HEK293T (cell line): ENCODE results near the gene BET1.

Source experiments
- CTCF ChIA-PET: fragments of 350-600 bp; formaldehyde crosslinking; extraction: SDS; loops from one replicate; lab custom pipeline; 2021; ENCODE audit warnings: antibody characterized with exemption, inconsistent platforms; lab: Yijun Ruan, JAX
- POLR2A ChIA-PET: fragments of 350-600 bp; formaldehyde crosslinking; extraction: SDS; loops from one replicate; lab custom pipeline; 2020; ENCODE audit warnings: antibody characterized with exemption, inconsistent platforms; lab: Yijun Ruan, JAX
- DNase-seq: peaks from one replicate; pipeline ENCODE4 v3.0.0; 2012; ENCODE audit warnings: mixed read lengths; ENCODE audit errors: extremely low spot score
- ARNT ChIP-seq: fragments of 450-650 bp; IDR thresholded peaks from 2 replicates; pipeline ENCODE4 v1.6.1; 2017; ENCODE audit warnings: mild to moderate bottlenecking
- BHLHE40 ChIP-seq: fragments of 450-650 bp; IDR thresholded peaks from 2 replicates; pipeline ENCODE4 v1.6.1; 2016; ENCODE audit warnings: mild to moderate bottlenecking, moderate library complexity, borderline replicate concordance
- CTBP1 ChIP-seq: fragments of 450-650 bp; IDR thresholded peaks from 2 replicates; pipeline ENCODE4 v1.6.1; 2016; ENCODE audit warnings: borderline replicate concordance
- ELF4 ChIP-seq: fragments of 450-650 bp; IDR thresholded peaks from 2 replicates; pipeline ENCODE4 v1.6.1; 2017; ENCODE audit warnings: antibody characterized with exemption
- FOXA1 ChIP-seq: fragments of 450-650 bp; IDR thresholded peaks from 2 replicates; pipeline ENCODE4 v1.6.1; 2016; ENCODE audit warnings: mild to moderate bottlenecking
- FOXK2 ChIP-seq: fragments of 450-650 bp; IDR thresholded peaks from 2 replicates; pipeline ENCODE4 v1.6.1; 2016; ENCODE audit warnings: mild to moderate bottlenecking
- FOXM1 ChIP-seq: fragments of 450-650 bp; IDR thresholded peaks from 2 replicates; pipeline ENCODE4 v1.6.1; 2017; ENCODE audit warnings: mild to moderate bottlenecking, borderline replicate concordance
- HDGF ChIP-seq: fragments of 450-650 bp; IDR thresholded peaks from 2 replicates; pipeline ENCODE4 v1.6.1; 2017; ENCODE audit warnings: antibody characterized with exemption, borderline replicate concordance
- L3MBTL2 ChIP-seq: fragments of 450-650 bp; conservative IDR thresholded peaks from 2 replicates; pipeline ENCODE4 v1.6.1; 2016; ENCODE audit warnings: mild to moderate bottlenecking
- LEF1 ChIP-seq: fragments of 450-650 bp; IDR thresholded peaks from 2 replicates; pipeline ENCODE4 v1.6.1; 2017; ENCODE audit warnings: mild to moderate bottlenecking, borderline replicate concordance
- NFRKB ChIP-seq: fragments of 450-650 bp; IDR thresholded peaks from 2 replicates; pipeline ENCODE4 v1.6.1; 2016; ENCODE audit warnings: mild to moderate bottlenecking, moderate library complexity
- SP1 ChIP-seq: fragments of 450-650 bp; IDR thresholded peaks from 2 replicates; pipeline ENCODE4 v1.6.1; 2017
- SUZ12 ChIP-seq: fragments of 450-650 bp; IDR thresholded peaks from 2 replicates; pipeline ENCODE4 v1.6.1; 2016; ENCODE audit warnings: mild to moderate bottlenecking
- TARDBP ChIP-seq: fragments of 450-650 bp; IDR thresholded peaks from 2 replicates; pipeline ENCODE4 v1.6.1; 2016
- ZNF384 ChIP-seq: fragments of 450-650 bp; IDR thresholded peaks from 2 replicates; pipeline ENCODE4 v1.6.1; 2016
- TF ChIP-seq, protein P1 (sequence below): fragments of 450-650 bp; IDR thresholded peaks from 2 replicates; pipeline ENCODE4 v1.6.1; 2016

BET1 gene

GRCh38 chr7:94022550-94022949 lies 18.4 kb upstream of the BET1 start:
- CTCF ChIA-PET: no interaction called here
- DNase-seq: no peak
- TF ChIP-seq CTBP1: no peak
- TF ChIP-seq FOXM1: no peak
- no peak for TF ChIP-seq HDGF
- no peak for TF ChIP-seq ARNT
- POLR2A ChIA-PET: no interaction called here

- no peak for DNase-seq
- TF ChIP-seq TARDBP (no peak), SUZ12 (no peak), HDGF (no peak), FOXM1 (no peak), LEF1 (no peak), FOXK2 (no peak), ARNT (no peak), BHLHE40 (no peak), SP1 (no peak), L3MBTL2 (no peak), NFRKB (no peak), CTBP1 (no peak), ELF4 (no peak), FOXA1 (no peak), ZNF384 (no peak)
- TF ChIP-seq, protein P1, sequence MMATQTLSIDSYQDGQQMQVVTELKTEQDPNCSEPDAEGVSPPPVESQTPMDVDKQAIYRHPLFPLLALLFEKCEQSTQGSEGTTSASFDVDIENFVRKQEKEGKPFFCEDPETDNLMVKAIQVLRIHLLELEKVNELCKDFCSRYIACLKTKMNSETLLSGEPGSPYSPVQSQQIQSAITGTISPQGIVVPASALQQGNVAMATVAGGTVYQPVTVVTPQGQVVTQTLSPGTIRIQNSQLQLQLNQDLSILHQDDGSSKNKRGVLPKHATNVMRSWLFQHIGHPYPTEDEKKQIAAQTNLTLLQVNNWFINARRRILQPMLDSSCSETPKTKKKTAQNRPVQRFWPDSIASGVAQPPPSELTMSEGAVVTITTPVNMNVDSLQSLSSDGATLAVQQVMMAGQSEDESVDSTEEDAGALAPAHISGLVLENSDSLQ: no peak
- ChIA-PET POLR2A (no interaction called here), CTCF (no interaction called here)
Observed at GRCh38 chr7:94016786-94017185, 12.6 kb upstream of the BET1 start.

DNA sequence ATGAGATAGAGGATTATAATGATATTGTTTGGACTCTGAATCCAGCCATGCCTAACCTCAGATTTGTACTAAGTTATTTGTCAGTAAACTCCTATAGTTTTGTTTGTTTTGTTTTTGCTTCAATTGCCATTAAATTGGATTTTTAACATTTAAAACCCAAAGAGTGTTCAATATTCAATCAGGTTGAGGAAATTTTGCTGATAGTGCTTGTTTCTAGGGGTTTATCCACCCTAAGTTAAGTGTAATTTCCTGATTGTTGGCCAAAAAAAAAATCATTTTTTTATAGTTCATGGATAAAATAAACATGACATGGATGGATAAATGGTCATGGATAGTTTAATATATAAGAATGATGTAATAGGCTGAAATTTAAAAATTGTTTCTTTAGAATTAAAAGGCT lies 11.4 kb upstream of the BET1 start:
- no peak for TF ChIP-seq FOXM1
- TF ChIP-seq SP1: no peak
- TF ChIP-seq, protein P1: no peak
- TF ChIP-seq FOXK2: no peak
- no peak for TF ChIP-seq TARDBP
- TF ChIP-seq ARNT: no peak
- TF ChIP-seq FOXA1: no peak
- no peak for TF ChIP-seq CTBP1
- no peak for TF ChIP-seq L3MBTL2
- no peak for TF ChIP-seq LEF1
- no peak for TF ChIP-seq NFRKB
- no peak for TF ChIP-seq BHLHE40
- TF ChIP-seq ZNF384: no peak
- TF ChIP-seq SUZ12: no peak
- no peak for TF ChIP-seq ELF4
- TF ChIP-seq HDGF: no peak
- ChIA-PET CTCF (no interaction called here), POLR2A (no interaction called here)
- DNase-seq: no peak

- ChIA-PET CTCF (no interaction called here), POLR2A (no interaction called here)
- no peak for DNase-seq
- TF ChIP-seq L3MBTL2: no peak
- no peak for TF ChIP-seq FOXM1
- TF ChIP-seq FOXK2: no peak
- TF ChIP-seq BHLHE40: no peak
Observed at GRCh38 chr7:94012746-94013145, 8.6 kb upstream of the BET1 start.

DNA sequence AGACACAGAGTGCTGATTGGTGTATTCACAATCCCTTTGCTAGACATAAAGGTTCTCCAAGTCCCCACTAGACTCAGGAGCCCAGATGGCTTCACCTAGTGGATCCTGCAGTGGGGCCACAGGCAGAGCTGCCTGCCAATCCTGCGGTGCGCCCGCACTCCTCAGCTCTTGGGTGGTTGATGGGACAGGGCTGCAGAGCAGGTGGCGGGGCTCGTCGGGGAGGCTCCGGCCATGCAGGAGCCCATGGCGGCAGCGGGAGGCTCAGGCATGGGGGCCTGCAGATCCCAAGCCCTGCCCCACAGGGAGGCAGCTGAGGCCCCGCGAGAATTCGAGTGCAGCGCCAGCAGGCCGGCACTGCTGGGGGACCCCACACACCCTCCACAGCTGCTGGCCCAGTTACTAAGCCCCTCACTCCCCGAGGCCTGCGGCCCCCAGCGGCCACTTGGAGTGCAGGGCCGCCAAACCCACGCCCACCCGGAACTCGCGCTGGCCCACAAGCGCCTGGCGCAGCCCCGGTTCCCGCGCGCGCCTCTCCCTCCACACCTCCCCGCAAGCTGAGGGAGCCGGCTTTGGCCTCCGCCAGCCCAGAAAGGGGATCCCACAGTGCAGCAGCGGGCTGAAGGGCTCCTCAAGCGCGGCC lies 7.7 kb upstream of the BET1 start:
- ChIA-PET POLR2A (no interaction called here), CTCF (no interaction called here)
- TF ChIP-seq ARNT: no peak
- no peak for TF ChIP-seq L3MBTL2
- no peak for TF ChIP-seq ELF4
- no peak for TF ChIP-seq LEF1
- TF ChIP-seq TARDBP: no peak
- TF ChIP-seq FOXK2: no peak
- no peak for TF ChIP-seq FOXA1
- TF ChIP-seq HDGF: no peak
- no peak for TF ChIP-seq FOXM1
- TF ChIP-seq, protein P1: no peak
- TF ChIP-seq NFRKB: no peak
- no peak for TF ChIP-seq CTBP1
- TF ChIP-seq BHLHE40: no peak
- TF ChIP-seq ZNF384: no peak
- no peak for DNase-seq

GRCh38 chr7:94008537-94008936 lies 4.4 kb upstream of the BET1 start:
- TF ChIP-seq TARDBP (no peak), L3MBTL2 (no peak)
- ChIA-PET POLR2A (no interaction called here), CTCF (no interaction called here)
- DNase-seq: no peak
